Testis (tissue), 2 donors: ENCODE measurements around the gene ARHGAP20.

Experiments used
- CTCF ChIP-seq, 3 experiments: fragments of 450-650 bp in 2 of 3; fragments of 200-600 bp in 1 of 3; sonication (generic) in 1 of 3; IDR thresholded peaks; one replicate each; pipeline ENCODE4 v1.5.1; 2016 to 2019; ENCODE audit warnings: antibody characterized with exemption in 3 of 3, mild to moderate bottlenecking in 2 of 3, moderate library complexity in 1 of 3
- POLR2A ChIP-seq: fragments of 450-650 bp; IDR thresholded peaks from one replicate; pipeline ENCODE4 v1.6.1; 2017; ENCODE audit warnings: antibody characterized with exemption, mild to moderate bottlenecking, moderate library complexity

GRCh38 chr11:110720431-110721275, 8.4 kb upstream of the ARHGAP20 start:
- TF ChIP-seq POLR2A: no peak
- no peak for TF ChIP-seq CTCF (IDR thresholded peaks at IDR 0.05)
